Transverse colon (tissue), 4 donors: ENCODE data around the gene FAM186B.

Source experiments
- EP300 ChIP-seq: sonication (generic); formaldehyde crosslinking; IDR thresholded peaks from one replicate; pipeline ENCODE4 v1.6.1; 2017; ENCODE audit warnings: antibody characterized with exemption, low read depth
- POLR2A ChIP-seq: fragments of 450-650 bp; IDR thresholded peaks from one replicate; pipeline ENCODE4 v1.6.1; 2016; ENCODE audit warnings: antibody characterized with exemption, mild to moderate bottlenecking, moderate library complexity
- POLR2AphosphoS5 ChIP-seq, 3 donors: sonication (generic); formaldehyde crosslinking; IDR thresholded peaks; one replicate each; pipeline ENCODE4 v1.6.1; 2016; ENCODE audit warnings: antibody characterized with exemption in 3 of 3
- TF ChIP-seq, protein P1 (sequence below), 5 experiments: fragments of 200-600 bp in 3 of 5; fragments of 450-650 bp in 2 of 5; sonication (generic) in 3 of 5; IDR thresholded peaks; 1 replicate in 2 of 5; 2 replicates in 3 of 5; pipeline ENCODE4 v1.5.1; 2016 to 2017; ENCODE audit warnings: antibody characterized with exemption in 5 of 5, inconsistent platforms in 3 of 5, mild to moderate bottlenecking in 2 of 5, moderate library complexity in 1 of 5

GRCh38 chr12:49552425-49552824 is 53.0 kb downstream of the FAM186B start:
- TF ChIP-seq, protein P1, sequence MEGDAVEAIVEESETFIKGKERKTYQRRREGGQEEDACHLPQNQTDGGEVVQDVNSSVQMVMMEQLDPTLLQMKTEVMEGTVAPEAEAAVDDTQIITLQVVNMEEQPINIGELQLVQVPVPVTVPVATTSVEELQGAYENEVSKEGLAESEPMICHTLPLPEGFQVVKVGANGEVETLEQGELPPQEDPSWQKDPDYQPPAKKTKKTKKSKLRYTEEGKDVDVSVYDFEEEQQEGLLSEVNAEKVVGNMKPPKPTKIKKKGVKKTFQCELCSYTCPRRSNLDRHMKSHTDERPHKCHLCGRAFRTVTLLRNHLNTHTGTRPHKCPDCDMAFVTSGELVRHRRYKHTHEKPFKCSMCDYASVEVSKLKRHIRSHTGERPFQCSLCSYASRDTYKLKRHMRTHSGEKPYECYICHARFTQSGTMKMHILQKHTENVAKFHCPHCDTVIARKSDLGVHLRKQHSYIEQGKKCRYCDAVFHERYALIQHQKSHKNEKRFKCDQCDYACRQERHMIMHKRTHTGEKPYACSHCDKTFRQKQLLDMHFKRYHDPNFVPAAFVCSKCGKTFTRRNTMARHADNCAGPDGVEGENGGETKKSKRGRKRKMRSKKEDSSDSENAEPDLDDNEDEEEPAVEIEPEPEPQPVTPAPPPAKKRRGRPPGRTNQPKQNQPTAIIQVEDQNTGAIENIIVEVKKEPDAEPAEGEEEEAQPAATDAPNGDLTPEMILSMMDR (IDR thresholded peaks at IDR 0.05): no peak
- TF ChIP-seq POLR2AphosphoS5 (IDR thresholded peaks at IDR 0.05) (no peak), EP300 (no peak), POLR2A (no peak)
